Measurements from ENCODE around the gene DDX51. TPM values are rescaled to one million over a fixed set of nuclear protein-coding genes. Genes with fewer than 3 reads are reported as not detected.

The DDX51 gene
- total RNA-seq, 1 donor from 2014 or later, result 48.8 TPM

DNA sequence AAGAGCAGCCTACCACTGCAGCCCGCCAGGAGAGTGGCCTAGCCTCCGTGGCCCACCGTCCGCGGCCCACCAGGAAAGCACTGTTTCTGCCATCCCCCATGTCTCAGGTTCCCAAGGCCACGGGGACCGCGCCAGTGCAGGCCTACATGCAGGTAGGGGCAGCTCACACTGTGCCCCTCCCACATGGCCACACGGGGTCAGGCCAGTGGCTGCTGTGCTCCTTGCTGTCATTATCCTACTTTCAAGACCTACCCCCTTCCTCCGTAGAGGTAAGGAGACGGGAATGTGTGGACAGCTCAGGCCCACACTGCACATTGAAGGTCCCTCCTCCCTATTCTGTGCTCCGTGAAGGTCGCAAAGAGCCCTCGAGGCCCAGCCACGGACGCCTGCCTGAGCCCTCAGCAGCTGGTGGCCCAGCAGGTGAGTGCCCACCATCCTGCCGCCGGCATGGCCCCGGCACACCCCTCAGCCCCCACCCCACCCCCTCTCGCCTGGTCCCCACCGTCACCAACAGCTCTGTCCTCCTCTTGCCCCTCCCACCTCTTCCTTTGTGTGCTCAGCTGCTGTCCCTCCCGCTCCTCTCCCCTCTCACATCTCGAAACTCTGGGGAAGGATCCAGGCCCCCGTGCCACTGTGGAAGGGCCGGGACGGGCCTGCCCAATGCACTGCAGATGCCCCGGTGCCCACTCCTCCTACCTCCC is 10.0 kb downstream of the DDX51 start:
- Mint-ChIP-seq H3K27ac (no peak overlapping the region), H3K36me3 (ENCODE audit: low read depth) (peaks cover 10% of the 10 kb centered on the region), H3K27me3 (ENCODE audit: insufficient read depth) (no peaks in the 10 kb centered on the region), H3K9me3 (no peaks in the 10 kb centered on the region), H3K4me1 (ENCODE audit: low read depth) (no peaks in the 10 kb centered on the region), H3K4me3 (no peak overlapping the region)
- intact Hi-C loops (cut with micrococcal nuclease), result no loop called here
- DNase-seq (ENCODE audit: low spot score), result no peak

DNA sequence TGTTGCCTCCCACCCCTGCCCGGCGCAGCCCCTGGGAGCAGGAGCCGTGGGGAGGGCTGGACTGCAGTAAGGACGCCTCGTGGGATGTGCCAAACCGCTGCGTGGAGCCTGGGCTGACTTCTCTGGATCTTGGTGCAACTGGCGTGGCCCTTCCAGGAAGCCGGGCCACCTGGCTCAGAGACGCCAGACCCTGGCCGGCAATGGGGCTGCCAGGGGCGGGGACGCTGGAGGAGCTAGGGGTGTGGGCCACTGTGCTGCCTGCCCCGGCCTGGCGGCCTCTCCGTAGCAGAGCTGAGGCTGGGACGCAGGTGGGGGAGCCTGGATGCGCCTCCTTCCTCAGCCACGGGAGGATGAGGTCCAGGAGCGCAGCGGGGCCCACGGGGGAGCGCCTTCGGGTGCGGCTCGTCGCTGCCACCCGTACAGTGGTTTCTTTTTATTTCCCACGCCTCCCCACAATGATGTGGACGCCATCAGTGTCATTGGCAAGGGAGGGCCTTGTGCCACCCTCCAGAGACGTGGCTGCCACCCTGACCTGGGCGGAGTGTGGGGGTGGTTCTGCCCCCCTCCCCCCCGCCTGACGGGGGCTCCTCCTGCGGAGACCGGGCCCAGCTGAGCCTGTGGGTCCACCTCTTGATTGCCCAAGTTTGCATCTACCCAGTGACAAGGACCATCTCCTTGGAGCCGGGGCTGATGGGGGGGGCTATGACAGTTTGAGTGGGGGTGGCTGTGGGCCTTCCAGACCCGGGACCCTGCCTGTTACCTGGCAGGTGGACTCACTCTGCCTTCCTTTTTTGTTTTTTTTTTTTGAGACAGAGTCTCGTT is 11.3 kb downstream of the DDX51 start:
- H3K4me1 Mint-ChIP-seq (ENCODE audit: low read depth), result no peaks in the 10 kb centered on the region
- peaks cover 7% of the 10 kb centered on the region for H3K9me3 Mint-ChIP-seq
- H3K36me3 Mint-ChIP-seq (ENCODE audit: low read depth), result peaks cover 15% of the 10 kb centered on the region
- intact Hi-C loops (cut with micrococcal nuclease), result no loop called here
- H3K27me3 Mint-ChIP-seq (ENCODE audit: insufficient read depth), result no peaks in the 10 kb centered on the region
- DNase-seq (ENCODE audit: low spot score), result no peak
- no peak overlapping the region for H3K4me3 Mint-ChIP-seq
- no peak overlapping the region for H3K27ac Mint-ChIP-seq

DNA sequence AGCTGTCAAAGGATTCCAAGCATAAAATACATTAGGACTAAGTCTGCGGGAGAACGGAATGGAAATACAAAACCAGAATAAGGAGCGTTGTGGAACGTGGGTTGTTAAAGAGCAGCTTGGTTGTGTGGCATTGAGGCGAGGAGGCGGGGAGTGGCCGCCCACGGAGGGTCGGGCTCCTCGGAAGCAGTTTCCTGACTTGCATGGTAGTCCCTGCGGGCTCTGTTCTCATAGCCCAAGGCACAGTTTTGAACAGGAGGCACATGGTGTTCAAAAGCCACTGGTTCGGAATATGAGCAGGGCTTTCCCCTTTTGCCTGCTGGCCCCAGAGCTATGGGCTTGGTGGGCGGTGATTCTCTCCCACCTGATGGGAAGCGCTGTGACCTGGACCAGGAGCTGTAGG is 12.2 kb downstream of the DDX51 start:
- peaks cover 7% of the 10 kb centered on the region for H3K9me3 Mint-ChIP-seq
- H3K4me1 Mint-ChIP-seq (ENCODE audit: low read depth), result no peaks in the 10 kb centered on the region
- H3K36me3 Mint-ChIP-seq (ENCODE audit: low read depth), result peaks cover 15% of the 10 kb centered on the region
- no peak overlapping the region for H3K27ac Mint-ChIP-seq
- intact Hi-C loops (cut with micrococcal nuclease), result no loop called here
- no peak for DNase-seq (ENCODE audit: low spot score)
- no peak overlapping the region for H3K4me3 Mint-ChIP-seq
- no peaks in the 10 kb centered on the region for H3K27me3 Mint-ChIP-seq (ENCODE audit: insufficient read depth)

GRCh38 chr12:132131229-132131628 is 12.9 kb downstream of the DDX51 start:
- peaks cover 7% of the 10 kb centered on the region for H3K9me3 Mint-ChIP-seq

DNA sequence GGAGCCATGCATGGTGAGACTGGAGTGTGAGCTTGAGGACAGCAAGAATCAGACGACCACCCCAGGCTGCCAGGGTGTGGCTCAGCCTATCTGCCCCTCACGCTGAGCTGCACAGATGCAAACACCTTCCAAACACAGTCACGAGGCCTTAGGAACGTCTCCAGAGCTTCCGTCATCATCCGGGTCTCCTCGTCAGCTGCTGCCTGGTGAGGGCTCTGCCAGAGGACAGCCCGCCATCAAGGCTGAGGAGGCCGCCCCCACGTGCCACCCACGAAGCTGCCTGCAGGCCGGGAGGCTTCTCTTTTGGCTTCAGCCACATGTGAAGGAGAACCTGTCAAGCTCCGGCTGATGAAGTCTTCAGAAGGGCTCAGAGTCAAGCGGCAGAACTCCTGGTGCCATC is 13.4 kb downstream of the DDX51 start:
- Mint-ChIP-seq H3K36me3 (ENCODE audit: low read depth) (peaks cover 16% of the 10 kb centered on the region), H3K4me3 (no peak overlapping the region), H3K27me3 (ENCODE audit: insufficient read depth) (no peaks in the 10 kb centered on the region), H3K4me1 (ENCODE audit: low read depth) (no peaks in the 10 kb centered on the region), H3K27ac (no peak overlapping the region), H3K9me3 (peaks cover 7% of the 10 kb centered on the region)
- DNase-seq (ENCODE audit: low spot score), result no peak
- intact Hi-C loops (cut with micrococcal nuclease), result no loop called here

More at GRCh38 chr12:132131229-132131628, 12.9 kb downstream of the DDX51 start:
- DNase-seq (ENCODE audit: low spot score), result no peak
- intact Hi-C loops (cut with micrococcal nuclease), result no loop called here
- no peak overlapping the region for H3K27ac Mint-ChIP-seq
- H3K27me3 Mint-ChIP-seq (ENCODE audit: insufficient read depth), result no peaks in the 10 kb centered on the region
- no peaks in the 10 kb centered on the region for H3K4me1 Mint-ChIP-seq (ENCODE audit: low read depth)
- peaks cover 15% of the 10 kb centered on the region for H3K36me3 Mint-ChIP-seq (ENCODE audit: low read depth)
- H3K4me3 Mint-ChIP-seq, result no peak overlapping the region

- H3K4me3 Mint-ChIP-seq, result no peak overlapping the region
- peaks cover 21% of the 10 kb centered on the region for H3K36me3 Mint-ChIP-seq (ENCODE audit: low read depth)
- no peak for DNase-seq (ENCODE audit: low spot score)
- H3K4me1 Mint-ChIP-seq (ENCODE audit: low read depth), result no peaks in the 10 kb centered on the region
- peaks cover 7% of the 10 kb centered on the region for H3K9me3 Mint-ChIP-seq
- H3K27me3 Mint-ChIP-seq (ENCODE audit: insufficient read depth), result no peaks in the 10 kb centered on the region
- H3K27ac Mint-ChIP-seq, result no peak overlapping the region
- intact Hi-C loops (cut with micrococcal nuclease), result no loop called here
Observed at GRCh38 chr12:132129007-132129406, 15.1 kb downstream of the DDX51 start.

DNA sequence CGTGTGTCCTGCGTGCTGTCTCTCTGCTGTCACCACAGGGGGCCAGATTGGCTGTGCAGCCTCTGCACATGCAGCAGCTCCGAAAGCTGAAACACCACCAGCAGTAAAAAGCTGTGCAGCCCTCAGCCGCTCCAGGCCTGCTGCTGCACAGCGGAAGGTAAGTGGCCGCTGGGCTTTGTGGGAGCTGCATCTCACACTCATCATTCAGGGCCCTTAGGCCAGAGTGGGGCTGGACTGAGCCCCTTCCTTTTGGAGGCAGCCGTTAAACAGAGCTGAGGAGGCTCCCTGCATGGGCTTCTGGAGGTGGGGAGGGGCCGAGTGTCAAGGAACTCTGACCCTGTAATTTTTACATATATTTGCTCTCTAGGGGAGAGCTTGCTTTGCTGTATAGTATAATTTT is 17.1 kb downstream of the DDX51 start:
- Mint-ChIP-seq H3K4me1 (ENCODE audit: low read depth) (no peaks in the 10 kb centered on the region), H3K4me3 (no peak overlapping the region), H3K9me3 (peaks cover 7% of the 10 kb centered on the region), H3K36me3 (ENCODE audit: low read depth) (peaks cover 26% of the 10 kb centered on the region), H3K27ac (no peak overlapping the region), H3K27me3 (ENCODE audit: insufficient read depth) (no peaks in the 10 kb centered on the region)
- DNase-seq (ENCODE audit: low spot score), result no peak
- intact Hi-C loops (cut with micrococcal nuclease), result no loop called here

DNA sequence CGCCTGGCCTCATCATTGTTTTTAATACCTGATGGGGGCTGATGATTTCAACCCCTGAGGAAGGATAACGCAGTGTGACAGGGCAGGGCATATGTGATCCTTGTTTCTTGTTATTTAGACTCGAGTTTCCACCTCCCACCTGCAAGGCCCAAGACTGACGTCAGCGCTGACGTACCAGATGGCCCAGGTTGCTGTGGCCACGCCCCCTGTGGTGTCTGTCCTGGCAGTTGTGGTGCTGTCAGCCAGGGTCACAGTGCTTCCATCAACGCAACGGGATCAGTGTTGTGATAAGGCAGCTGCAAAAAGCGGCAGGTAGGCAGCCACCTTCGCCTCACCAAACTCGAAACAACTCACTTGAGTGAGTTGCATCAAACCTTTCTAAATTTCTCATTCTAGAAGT is 18.4 kb downstream of the DDX51 start:
- Mint-ChIP-seq H3K4me3 (no peak overlapping the region), H3K27me3 (ENCODE audit: insufficient read depth) (no peaks in the 10 kb centered on the region), H3K4me1 (ENCODE audit: low read depth) (no peaks in the 10 kb centered on the region), H3K9me3 (peaks cover 7% of the 10 kb centered on the region), H3K36me3 (ENCODE audit: low read depth) (peaks cover 26% of the 10 kb centered on the region), H3K27ac (no peak overlapping the region)
- intact Hi-C loops (cut with micrococcal nuclease), result no loop called here
- DNase-seq (ENCODE audit: low spot score), result no peak

- intact Hi-C loops (cut with micrococcal nuclease), result no loop called here
- no peak overlapping the region for H3K27ac Mint-ChIP-seq
- H3K4me3 Mint-ChIP-seq, result no peak overlapping the region
- no peak for DNase-seq (ENCODE audit: low spot score)
- no peaks in the 10 kb centered on the region for H3K4me1 Mint-ChIP-seq (ENCODE audit: low read depth)
- H3K9me3 Mint-ChIP-seq, result peaks cover 7% of the 10 kb centered on the region
- peaks cover 26% of the 10 kb centered on the region for H3K36me3 Mint-ChIP-seq (ENCODE audit: low read depth)
- H3K27me3 Mint-ChIP-seq (ENCODE audit: insufficient read depth), result no peaks in the 10 kb centered on the region
Observed at GRCh38 chr12:132124766-132125425, 19.2 kb downstream of the DDX51 start.

DNA sequence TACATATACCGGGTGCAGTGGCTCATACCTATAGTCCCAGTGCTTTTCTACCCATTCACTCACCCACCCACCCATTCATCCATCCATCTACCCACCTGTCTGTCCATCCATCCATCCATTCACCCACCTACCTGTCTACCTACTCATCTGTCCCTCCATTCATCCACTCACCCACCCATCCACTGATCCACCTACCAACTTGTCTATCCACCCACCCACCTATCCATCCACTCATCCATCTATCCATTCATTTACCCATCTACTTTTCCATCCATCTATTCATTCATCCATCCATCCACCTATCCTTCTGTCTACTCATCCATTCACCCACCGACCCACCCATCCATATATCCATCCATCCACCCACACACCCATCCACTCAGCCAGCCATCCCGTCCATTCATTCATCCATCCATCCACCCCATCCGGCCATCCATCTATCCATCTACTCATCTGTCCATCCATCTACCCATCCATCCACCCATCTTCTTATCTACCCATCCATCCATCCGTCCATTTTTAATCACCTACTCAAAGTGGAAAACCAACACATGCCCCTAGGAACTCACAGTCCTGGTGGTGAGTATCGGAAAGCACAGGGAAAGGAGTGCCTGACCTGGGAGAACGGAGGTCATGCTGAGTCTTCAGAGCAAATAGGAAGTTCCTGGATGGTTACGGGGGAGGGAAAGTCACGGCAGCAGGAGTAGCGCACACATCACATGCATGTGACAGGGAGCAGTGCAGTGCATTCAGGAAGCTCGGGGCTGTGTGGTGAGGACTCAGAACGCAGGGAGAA is 20.0 kb downstream of the DDX51 start:
- Mint-ChIP-seq H3K27me3 (ENCODE audit: insufficient read depth) (no peaks in the 10 kb centered on the region), H3K27ac (no peak overlapping the region), H3K9me3 (peaks cover 7% of the 10 kb centered on the region), H3K36me3 (ENCODE audit: low read depth) (peaks cover 24% of the 10 kb centered on the region), H3K4me1 (ENCODE audit: low read depth) (no peaks in the 10 kb centered on the region), H3K4me3 (no peak overlapping the region)
- DNase-seq (ENCODE audit: low spot score), result no peak
- intact Hi-C loops (cut with micrococcal nuclease), result no loop called here

- H3K9me3 Mint-ChIP-seq, result no peaks in the 10 kb centered on the region
- peaks cover 11% of the 10 kb centered on the region for H3K36me3 Mint-ChIP-seq (ENCODE audit: low read depth)
Observed at GRCh38 chr12:132121283-132121682, 22.8 kb downstream of the DDX51 start.

GRCh38 chr12:132118876-132119275 is 25.2 kb downstream of the DDX51 start:
- H3K9me3 Mint-ChIP-seq, result no peaks in the 10 kb centered on the region
- no peaks in the 10 kb centered on the region for H3K27me3 Mint-ChIP-seq (ENCODE audit: insufficient read depth)
- H3K36me3 Mint-ChIP-seq (ENCODE audit: low read depth), result peaks cover 5% of the 10 kb centered on the region
- H3K4me3 Mint-ChIP-seq, result no peak overlapping the region
- intact Hi-C loops (cut with micrococcal nuclease), result no loop called here
- H3K4me1 Mint-ChIP-seq (ENCODE audit: low read depth), result no peaks in the 10 kb centered on the region
- no peak overlapping the region for H3K27ac Mint-ChIP-seq
- DNase-seq (ENCODE audit: low spot score), result no peak

More at GRCh38 chr12:132121283-132121682, 22.8 kb downstream of the DDX51 start:
- Mint-ChIP-seq H3K4me3 (no peak overlapping the region), H3K4me1 (ENCODE audit: low read depth) (no peaks in the 10 kb centered on the region), H3K27me3 (ENCODE audit: insufficient read depth) (no peaks in the 10 kb centered on the region), H3K27ac (no peak overlapping the region)
- DNase-seq (ENCODE audit: low spot score), result no peak
- intact Hi-C loops (cut with micrococcal nuclease), result no loop called here

Data from activated T-helper 1 cell treated with anti-CD3 and anti-CD28 coated beads, Interleukin-12 subunit alpha, Interleukin-12 subunit beta, Interleukin-2, Interleukin-4 antibody, amounts not matched to agents 30 ng/mL and 10 ng/mL and 1 ng/mL, durations not matched to agents 14 hours and 24 hours and 36 hours (primary cell).